SJSA1 (cell line): ENCODE results near the gene TMEM132C. TPM values are rescaled to one million over a fixed set of nuclear protein-coding genes. Genes with fewer than 3 reads are reported as not detected.

Source experiments
- DNase-seq, 2 experiments: peaks; one replicate each; pipeline ENCODE4 v3.0.0-alpha.2; 2015 to 2020; ENCODE audit warnings: low spot score in 2 of 2, low read depth in 1 of 2
- H3K27ac ChIP-seq: fragments of 250-450 bp; sonication (Bioruptor Pico); 2 replicates; pipeline ENCODE4 v1.5.1; 2020; ENCODE audit warnings: mild to moderate bottlenecking, moderate library complexity
- H3K27me3 ChIP-seq: fragments of 250-450 bp; sonication (Bioruptor Pico); replicated peaks from 2 replicates; pipeline ENCODE4 v1.5.1; 2020; ENCODE audit warnings: mild to moderate bottlenecking, moderate library complexity
- H3K36me3 ChIP-seq: fragments of 250-450 bp; sonication (Bioruptor Pico); 2 replicates; pipeline ENCODE4 v1.5.1; 2020; ENCODE audit warnings: mild to moderate bottlenecking
- H3K4me1 ChIP-seq: fragments of 250-450 bp; sonication (Bioruptor Pico); replicated peaks from 2 replicates; pipeline ENCODE4 v1.6.1; 2021; ENCODE audit warnings: mild to moderate bottlenecking
- H3K4me3 ChIP-seq: fragments of 250-450 bp; sonication (Bioruptor Pico); 2 replicates; pipeline ENCODE4 v1.5.1; 2020; ENCODE audit warnings: mild to moderate bottlenecking
- H3K9me3 ChIP-seq: fragments of 250-450 bp; sonication (Bioruptor Pico); replicated peaks from 2 replicates; pipeline ENCODE4 v1.5.1; 2020; ENCODE audit warnings: mild to moderate bottlenecking
- total RNA-seq: library from RNA; depleted of rRNA; stranded (reverse); fragments of >200 nt; shearing (Covaris generic); gene quantifications from 2 replicates; pipeline ENCODE4 v1.2.3, GENCODE V29; 2014

TMEM132C gene
- total RNA-seq, 1 experiment from 2014 or later, result not detected

DNA sequence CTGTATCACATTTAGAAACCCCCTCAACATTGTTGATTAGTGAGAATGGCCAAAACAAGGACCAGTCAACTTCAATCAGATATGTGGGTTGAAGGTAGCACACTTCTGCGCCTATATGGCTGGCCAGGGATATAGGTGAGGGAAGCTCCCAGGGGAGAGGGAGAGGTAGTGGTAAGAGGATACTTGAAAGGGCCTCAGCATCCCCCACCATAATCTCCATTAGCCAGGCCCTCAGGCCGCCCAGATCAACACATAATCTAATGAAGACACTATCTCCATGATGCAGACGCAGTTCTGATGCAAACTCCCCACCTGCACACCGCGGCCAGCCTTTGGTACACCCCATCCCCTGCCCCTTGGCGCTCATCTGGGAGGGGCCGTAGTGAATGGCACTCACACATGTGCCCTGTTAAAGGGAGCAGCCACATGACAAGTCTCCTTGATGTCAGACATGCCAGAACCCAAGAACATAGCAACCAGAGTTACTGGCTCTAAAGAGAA, 158.0 kb downstream of the TMEM132C start:
- no peak overlapping the region for H3K27ac ChIP-seq
- no peaks in the 10 kb centered on the region; the same call in 1 of the 2 replicates for H3K9me3 ChIP-seq
- no peaks in the 10 kb centered on the region for H3K27me3 ChIP-seq
- no peak for DNase-seq
- no peaks in the 10 kb centered on the region for H3K36me3 ChIP-seq
- H3K4me3 ChIP-seq, result no peak overlapping the region
- H3K4me1 ChIP-seq, result no peaks in the 10 kb centered on the region

DNA sequence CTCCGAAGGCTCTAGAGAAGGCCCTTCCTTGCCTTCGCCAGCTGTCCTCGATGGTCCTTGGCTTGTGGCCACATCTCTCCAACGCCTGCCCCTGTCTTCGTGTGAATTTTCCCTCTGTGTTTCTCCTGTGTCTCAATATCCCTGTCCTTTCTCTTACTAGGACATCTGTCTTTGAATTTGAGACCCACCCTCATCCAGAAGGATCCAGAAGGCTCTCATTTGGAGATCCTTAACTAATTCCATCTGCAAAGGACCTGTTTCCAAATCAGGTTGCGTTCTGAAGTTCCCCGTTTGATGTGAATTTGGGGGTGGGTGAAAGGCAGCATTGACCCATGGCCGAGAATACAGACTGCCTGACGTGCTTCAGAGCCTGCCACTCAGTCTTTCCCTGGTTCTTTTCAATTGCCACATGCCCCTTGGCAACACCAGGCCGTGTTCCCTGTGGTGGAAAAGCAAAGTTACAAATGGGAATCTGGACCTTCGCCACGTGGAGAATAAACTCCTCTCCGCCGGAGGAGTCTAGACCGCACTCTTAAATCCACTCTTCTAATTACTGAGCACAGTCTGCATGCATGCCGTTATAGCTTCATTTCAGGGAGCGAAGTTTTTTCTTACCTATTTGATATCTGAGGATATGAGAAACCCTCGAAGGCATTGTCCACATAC, 158.8 kb downstream of the TMEM132C start:
- no peak overlapping the region for H3K27ac ChIP-seq

GRCh38 chr12:128426511-128426910, 159.5 kb downstream of the TMEM132C start:
- Histone ChIP-seq H3K9me3 (no peaks in the 10 kb centered on the region; the same call in 1 of the 2 replicates), H3K27me3 (no peaks in the 10 kb centered on the region), H3K36me3 (no peaks in the 10 kb centered on the region), H3K4me3 (no peak overlapping the region), H3K27ac (no peak overlapping the region), H3K4me1 (no peaks in the 10 kb centered on the region)
- no peak for DNase-seq

More for the DNA sequence above, 158.8 kb downstream of the TMEM132C start:
- Histone ChIP-seq H3K36me3 (no peaks in the 10 kb centered on the region), H3K4me3 (no peak overlapping the region), H3K4me1 (no peaks in the 10 kb centered on the region), H3K9me3 (no peaks in the 10 kb centered on the region; the same call in 1 of the 2 replicates), H3K27me3 (no peaks in the 10 kb centered on the region)
- DNase-seq, result no peak

GRCh38 chr12:128439796-128440195, 172.8 kb downstream of the TMEM132C start:
- H3K27me3 ChIP-seq, result no peaks in the 10 kb centered on the region
- H3K9me3 ChIP-seq, result no peaks in the 10 kb centered on the region
- DNase-seq, result no peak
- H3K4me3 ChIP-seq, result no peak overlapping the region
- no peaks in the 10 kb centered on the region for H3K36me3 ChIP-seq
- no peaks in the 10 kb centered on the region for H3K4me1 ChIP-seq
- no peak overlapping the region for H3K27ac ChIP-seq

GRCh38 chr12:128442096-128442495, 175.1 kb downstream of the TMEM132C start:
- Histone ChIP-seq H3K27ac (no peak overlapping the region), H3K27me3 (no peaks in the 10 kb centered on the region), H3K36me3 (no peaks in the 10 kb centered on the region), H3K4me1 (no peaks in the 10 kb centered on the region), H3K9me3 (no peaks in the 10 kb centered on the region; the same call in 1 of the 2 replicates), H3K4me3 (no peak overlapping the region)
- no peak for DNase-seq

- Histone ChIP-seq H3K27ac (no peak overlapping the region), H3K27me3 (no peaks in the 10 kb centered on the region)
- no peak for DNase-seq
Measured at GRCh38 chr12:128444598-128444997, 177.6 kb downstream of the TMEM132C start.

GRCh38 chr12:128445415-128446127, 178.6 kb downstream of the TMEM132C start:
- no peak for DNase-seq
- no peak overlapping the region for H3K4me3 ChIP-seq
- H3K27me3 ChIP-seq, result no peaks in the 10 kb centered on the region
- no peak overlapping the region for H3K27ac ChIP-seq
- H3K4me1 ChIP-seq, result no peaks in the 10 kb centered on the region
- H3K36me3 ChIP-seq, result no peaks in the 10 kb centered on the region
- no peaks in the 10 kb centered on the region; the same call in 1 of the 2 replicates for H3K9me3 ChIP-seq

More at GRCh38 chr12:128444598-128444997, 177.6 kb downstream of the TMEM132C start:
- no peaks in the 10 kb centered on the region; the same call in 1 of the 2 replicates for H3K9me3 ChIP-seq
- no peak overlapping the region for H3K4me3 ChIP-seq
- H3K4me1 ChIP-seq, result no peaks in the 10 kb centered on the region
- no peaks in the 10 kb centered on the region for H3K36me3 ChIP-seq

- no peaks in the 10 kb centered on the region for H3K4me1 ChIP-seq
- no peak overlapping the region for H3K27ac ChIP-seq
- no peaks in the 10 kb centered on the region for H3K27me3 ChIP-seq
- peaks cover 4% of the 10 kb centered on the region; the same call in 1 of the 2 replicates for H3K9me3 ChIP-seq
- no peaks in the 10 kb centered on the region for H3K36me3 ChIP-seq
- no peak overlapping the region for H3K4me3 ChIP-seq
- DNase-seq, result no peak
Measured at GRCh38 chr12:128449146-128449894, 182.3 kb downstream of the TMEM132C start.

DNA sequence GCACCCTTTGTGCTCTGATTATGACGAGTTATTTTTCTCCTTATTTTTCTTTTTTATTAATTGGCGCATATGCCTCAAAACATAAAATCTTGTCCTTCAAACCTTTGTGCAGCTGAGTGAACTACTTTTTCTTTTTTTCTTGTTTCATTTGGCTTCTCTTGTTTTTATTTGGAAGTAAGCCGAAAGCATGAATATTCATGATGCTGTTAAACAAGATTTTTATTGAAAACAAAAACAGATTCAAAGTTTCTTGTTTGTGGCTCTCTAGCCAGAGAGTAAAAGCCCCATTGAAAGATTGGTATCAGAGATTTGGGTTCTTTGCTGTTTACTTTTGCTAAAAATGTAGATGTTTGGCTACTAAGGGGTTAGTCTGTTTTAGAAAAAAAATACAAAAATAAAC, 183.8 kb downstream of the TMEM132C start:
- H3K9me3 ChIP-seq, result peaks cover 4% of the 10 kb centered on the region; the same call in 1 of the 2 replicates
- H3K4me3 ChIP-seq, result no peak overlapping the region
- no peaks in the 10 kb centered on the region for H3K4me1 ChIP-seq
- H3K27ac ChIP-seq, result no peak overlapping the region
- H3K36me3 ChIP-seq, result no peaks in the 10 kb centered on the region
- DNase-seq, result no peak
- no peaks in the 10 kb centered on the region for H3K27me3 ChIP-seq

- 0 out of 2 replicates have a peak, but pooled peaks cover 4% of the 10 kb centered on the region for H3K9me3 ChIP-seq
- H3K27me3 ChIP-seq, result no peaks in the 10 kb centered on the region
- no peaks in the 10 kb centered on the region for H3K36me3 ChIP-seq
- DNase-seq, result no peak
- H3K27ac ChIP-seq, result no peak overlapping the region
- no peak overlapping the region for H3K4me3 ChIP-seq
- H3K4me1 ChIP-seq, result no peaks in the 10 kb centered on the region
Measured at GRCh38 chr12:128455851-128456250, 188.9 kb downstream of the TMEM132C start.

DNA sequence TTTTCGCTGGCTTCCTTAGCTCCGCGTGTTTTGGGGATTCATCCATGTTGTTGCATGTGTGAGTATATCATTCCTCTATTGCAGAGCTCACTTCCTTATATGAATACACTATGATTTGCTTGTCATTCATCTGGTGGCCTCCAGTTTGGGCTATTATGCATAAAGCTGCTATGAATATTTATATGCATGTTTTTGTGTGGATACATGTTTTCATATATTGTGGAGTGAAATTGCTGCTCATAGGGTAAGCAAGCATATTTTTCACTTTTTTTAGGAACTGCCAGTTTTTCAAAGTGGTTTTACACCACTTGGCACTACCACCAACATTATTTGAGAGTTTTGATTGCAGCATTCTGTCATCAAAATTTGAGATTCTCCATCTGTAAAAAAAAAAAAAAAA, 190.0 kb downstream of the TMEM132C start:
- H3K27me3 ChIP-seq, result no peaks in the 10 kb centered on the region
- H3K4me3 ChIP-seq, result no peak overlapping the region
- DNase-seq, result no peak
- H3K4me1 ChIP-seq, result no peaks in the 10 kb centered on the region
- no peak overlapping the region for H3K27ac ChIP-seq
- 0 out of 2 replicates have a peak, but pooled peaks cover 2% of the 10 kb centered on the region for H3K9me3 ChIP-seq
- no peaks in the 10 kb centered on the region for H3K36me3 ChIP-seq

DNA sequence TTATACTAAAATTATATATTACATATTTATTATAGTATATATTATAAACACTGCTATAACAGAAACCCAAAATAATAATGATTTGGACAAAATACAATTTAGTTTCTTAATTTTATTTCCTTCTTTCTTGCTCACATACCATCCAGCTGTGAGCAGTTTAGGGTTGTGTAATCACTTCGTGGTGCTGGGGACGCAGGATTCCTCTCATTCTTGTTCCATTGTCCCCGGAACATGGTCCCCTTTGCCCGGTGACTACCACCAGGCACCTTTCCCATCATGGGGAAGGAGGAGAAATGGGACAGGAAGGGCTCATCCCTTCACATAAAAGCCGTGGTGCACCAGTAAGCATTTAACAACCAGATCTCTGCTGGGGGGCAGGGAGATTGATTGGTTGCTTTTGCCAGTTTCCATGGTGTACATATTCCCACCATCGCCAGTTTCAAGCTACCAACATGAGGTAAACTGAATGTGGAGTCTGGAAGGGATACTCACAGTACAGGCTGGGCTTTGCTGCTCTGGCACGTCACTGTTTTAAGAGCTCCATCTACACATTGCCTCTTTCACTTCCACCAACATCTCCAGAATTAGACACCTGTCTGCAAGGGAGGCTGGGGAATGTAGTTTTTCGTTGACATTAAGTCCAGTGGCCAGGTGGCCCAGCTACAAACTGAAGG, 191.5 kb downstream of the TMEM132C start:
- DNase-seq, result no peak
- Histone ChIP-seq H3K27ac (no peak overlapping the region), H3K9me3 (0 out of 2 replicates have a peak, but pooled peaks cover 2% of the 10 kb centered on the region), H3K4me3 (no peak overlapping the region), H3K36me3 (no peaks in the 10 kb centered on the region), H3K27me3 (no peaks in the 10 kb centered on the region), H3K4me1 (no peaks in the 10 kb centered on the region)

DNA sequence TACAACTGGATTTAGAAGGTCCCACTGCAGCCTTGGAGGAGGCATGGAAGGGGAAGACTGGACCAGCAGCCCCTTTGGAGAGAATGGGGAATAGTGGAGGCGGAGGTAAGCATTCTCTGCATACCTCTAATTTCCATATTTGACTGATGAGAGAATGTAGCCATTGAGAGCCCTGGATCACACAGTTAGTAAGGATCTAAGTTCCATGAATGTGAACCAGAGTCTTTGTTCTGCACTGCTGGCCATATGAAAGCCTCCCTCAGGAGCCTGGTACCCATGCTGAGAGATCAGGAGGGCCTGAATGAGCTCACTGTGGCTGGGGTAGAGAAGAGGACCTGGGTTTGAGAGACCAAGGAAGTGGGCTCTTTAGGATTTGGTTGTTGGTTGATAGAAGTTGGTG, 192.1 kb downstream of the TMEM132C start:
- H3K27me3 ChIP-seq, result no peaks in the 10 kb centered on the region
- DNase-seq, result no peak
- no peak overlapping the region for H3K4me3 ChIP-seq
- no peak overlapping the region for H3K27ac ChIP-seq
- no peaks in the 10 kb centered on the region for H3K36me3 ChIP-seq
- H3K9me3 ChIP-seq, result 0 out of 2 replicates have a peak, but pooled peaks cover 1% of the 10 kb centered on the region
- H3K4me1 ChIP-seq, result no peaks in the 10 kb centered on the region
